CD4-positive, alpha-beta T cell (primary cell): Measurements from ENCODE around the gene LSM14A. TPM values are rescaled to one million over a fixed set of nuclear protein-coding genes. Genes with fewer than 3 reads are reported as not detected.

Experiments used
- ATAC-seq: fragments of 200-7000 bp; cut with Tn5 transposase; one replicate; pipeline ENCODE4 v1.10.0; 2022; ENCODE audit warnings: mild to moderate bottlenecking; ENCODE audit not compliant: poor library complexity
- CTCF ChIA-PET: fragments of 350-600 bp; sonication (Branson Sonifier 250); formaldehyde crosslinking; loops from one replicate; lab custom pipeline; 2021; ENCODE audit warnings: antibody characterized with exemption, inconsistent platforms; lab: Charles Lee
- POLR2A ChIA-PET: fragments of 350-600 bp; sonication (Branson Sonifier 250); formaldehyde crosslinking; loops from one replicate; lab custom pipeline; 2021; ENCODE audit warnings: antibody characterized with exemption, inconsistent platforms; lab: Charles Lee
- DNase-seq, 14 experiments: peaks; one replicate each; pipeline ENCODE4 v3.0.0-alpha.2; 2013 to 2020; ENCODE audit warnings: mixed read lengths in 2 of 14
- H3K27ac ChIP-seq, 2 donors: one replicate each; pipeline versions ENCODE4 v1.5.1 to v1.7.0; 2013; ENCODE audit warnings: low read length in 2 of 2, low read depth in 1 of 2, mild to moderate bottlenecking in 1 of 2
- H3K27me3 ChIP-seq, 2 experiments: 1 replicate in 1 of 2; 2 replicates in 1 of 2; pipeline versions ENCODE4 v1.6.1 to v1.7.0; 2013; ENCODE audit warnings: low read length in 2 of 2, control low read depth in 1 of 2, mild to moderate bottlenecking in 1 of 2, moderate library complexity in 1 of 2; ENCODE audit not compliant: insufficient read depth in 2 of 2, control insufficient read depth in 1 of 2
- H3K36me3 ChIP-seq: one replicate; pipeline ENCODE4 v1.6.1; 2013; ENCODE audit warnings: low read length, control low read depth; ENCODE audit not compliant: insufficient read depth
- H3K4me1 ChIP-seq: one replicate; pipeline ENCODE4 v1.6.1; 2013; ENCODE audit warnings: low read length, control low read depth; ENCODE audit not compliant: insufficient read depth
- H3K4me3 ChIP-seq: one replicate; pipeline ENCODE4 v1.5.1; 2013; ENCODE audit warnings: mild to moderate bottlenecking, low read length, moderate library complexity
- H3K9me3 ChIP-seq, 2 experiments: 1 replicate in 1 of 2; 2 replicates in 1 of 2; pipeline versions ENCODE4 v1.6.1 to v1.7.0; 2013; ENCODE audit warnings: low read length in 2 of 2, mild to moderate bottlenecking in 2 of 2, control low read depth in 1 of 2, moderate library complexity in 1 of 2; ENCODE audit not compliant: control insufficient read depth in 1 of 2, insufficient read depth in 1 of 2
- H3K27ac Mint-ChIP-seq: one replicate; pipeline ENCODE4 v1.8.0; 2020; ENCODE audit warnings: mixed read lengths
- H3K27me3 Mint-ChIP-seq: one replicate; pipeline ENCODE4 v1.8.0; 2021; ENCODE audit warnings: mixed read lengths
- H3K36me3 Mint-ChIP-seq: one replicate; pipeline ENCODE4 v1.8.0; 2021; ENCODE audit warnings: low read depth, mixed read lengths
- H3K4me1 Mint-ChIP-seq: one replicate; pipeline ENCODE4 v1.8.0; 2021; ENCODE audit warnings: low read depth, mixed read lengths
- H3K4me3 Mint-ChIP-seq: one replicate; pipeline ENCODE4 v1.8.0; 2020; ENCODE audit warnings: mild to moderate bottlenecking, mixed read lengths
- H3K9me3 Mint-ChIP-seq: one replicate; pipeline ENCODE4 v1.8.0; 2020; ENCODE audit warnings: mixed read lengths
- CTCF ChIP-seq: fragments of 200-600 bp; IDR thresholded peaks from one replicate; pipeline ENCODE4 v1.8.0; 2022; ENCODE audit warnings: antibody characterized with exemption, mild to moderate bottlenecking
- intact Hi-C, 2 experiments: fragments of 100-400 bp; cut with DNase I in 1 of 2; cut with micrococcal nuclease in 1 of 2; formaldehyde crosslinking; loops; one replicate each; pipeline versions ENCODE4 v1.15.1 to v1.9.0; 2023 to 2025; cut with DNase I, micrococcal nuclease
- total RNA-seq, 174 experiments: library from RNA in 2 of 174; stranded (reverse) in 2 of 174; gene quantifications; one replicate each; pipeline ENCODE4 v1.2.3 and lab custom pipeline; 2021 to 2026

The LSM14A gene
- total RNA-seq, 2 experiments from 2014 or later: 210 to 217 TPM

- Mint-ChIP-seq H3K27me3 (no peaks in the 10 kb centered on the region), H3K4me3 (peak overlapping the region; percentile 97), H3K4me1 (peaks cover 3% of the 10 kb centered on the region), H3K9me3 (no peaks in the 10 kb centered on the region), H3K27ac (peak overlapping the region; percentile 85), H3K36me3 (peaks cover 4% of the 10 kb centered on the region)
- DNase-seq (peak; percentile 68 to 97 (median 91)), ATAC-seq (peak; percentile 92)
- intact Hi-C loops: loop anchor here in 1 of 2 experiments (2.0 to 10.0 kb wide), 3 partner anchors 36 to 1550 kb away; partner anchors contain the start of genes PDCD5 and PEPD
- Histone ChIP-seq H3K4me1 (peaks cover 13% of the 10 kb centered on the region), H3K36me3 (no peaks in the 10 kb centered on the region), H3K4me3 (peak overlapping the region; percentile 67), H3K9me3 (no peaks in the 10 kb centered on the region), H3K27me3 (no peaks in the 10 kb centered on the region), H3K27ac (peak overlapping the region; percentile 49 to 75)
- ChIA-PET CTCF (interaction anchor here (0.9 to 1.0 kb wide), 2 partner anchors 9 to 356 kb away, joined by 3 read pairs; no protein-coding TSS in a partner anchor), POLR2A (interaction anchor here (0.6 to 2.6 kb wide), 4 partner anchors 9 to 761 kb away, joined by 3 to 18 read pairs (median 4); partner anchors contain the start of genes CEBPG, LSM14A and ZNF302)
- TF ChIP-seq CTCF: no peak
Measured at GRCh38 chr19:34134190-34135053, 37.9 kb upstream of the LSM14A start.

- H3K36me3 ChIP-seq: no peaks in the 10 kb centered on the region
- peak overlapping the region in 1 of 2 donors; percentile 49 for H3K27ac ChIP-seq
- ChIA-PET CTCF (interaction anchor here (0.9 kb wide), 1 partner anchor 357 kb away, joined by 3 read pairs; no protein-coding TSS in a partner anchor), POLR2A (interaction anchor here (1.4 to 2.6 kb wide), 2 partner anchors 37 to 761 kb away, joined by 3 to 18 read pairs; partner anchors contain the start of genes CEBPG and LSM14A)
- Mint-ChIP-seq H3K4me1 (peaks cover 3% of the 10 kb centered on the region), H3K27ac (peak overlapping the region; percentile 85), H3K4me3 (peak overlapping the region; percentile 97), H3K9me3 (no peaks in the 10 kb centered on the region), H3K27me3 (no peaks in the 10 kb centered on the region), H3K36me3 (peaks cover 4% of the 10 kb centered on the region)
- H3K27me3 ChIP-seq: no peaks in the 10 kb centered on the region
- no peak for DNase-seq
- peaks cover 13% of the 10 kb centered on the region for H3K4me1 ChIP-seq
- H3K9me3 ChIP-seq: no peaks in the 10 kb centered on the region
- peak overlapping the region; percentile 67 for H3K4me3 ChIP-seq
- no peak for ATAC-seq
- no peak for TF ChIP-seq CTCF
- intact Hi-C loops: loop anchor here in 1 of 2 experiments (2.0 to 10.0 kb wide), 3 partner anchors 36 to 1550 kb away; partner anchors contain the start of genes PDCD5 and PEPD
Measured at GRCh38 chr19:34135054-34135800, 37.1 kb upstream of the LSM14A start.
